Measurements from ENCODE around the gene LARGE1. TPM values are rescaled to one million over a fixed set of nuclear protein-coding genes. Genes with fewer than 3 reads are reported as not detected.

LARGE1 gene
- total RNA-seq, 1 experiment from 2014 or later, result 2.5 TPM

DNA sequence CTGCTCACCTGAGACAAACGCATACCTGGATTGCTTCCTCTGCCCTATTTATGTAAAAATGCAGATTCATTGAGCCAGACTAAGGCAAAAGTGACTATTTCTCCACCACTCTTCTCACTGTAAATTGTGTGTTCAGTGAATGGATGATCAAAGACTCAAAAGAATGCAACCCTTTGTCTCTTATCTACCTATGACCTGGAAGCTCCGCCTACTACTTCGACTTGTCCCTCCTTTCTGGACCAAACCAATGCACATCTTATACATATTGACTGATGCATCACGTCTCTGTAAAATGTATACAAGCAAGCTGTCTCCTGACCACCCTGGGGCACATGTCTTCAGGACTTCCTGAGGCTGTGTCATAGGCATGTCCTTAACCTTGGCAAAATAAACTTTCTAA is 444.1 kb downstream of the LARGE1 start:
- no TSS peak for BruUV-seq (replicated peaks)
- Histone ChIP-seq H3K27ac (ENCODE audit: low read length) (no peak overlapping the region), H3K27me3 (ENCODE audit: control insufficient read depth, insufficient read depth, low read length) (no peaks in the 10 kb centered on the region), H3K36me3 (ENCODE audit: control insufficient read depth, insufficient read depth, low read length) (no peaks in the 10 kb centered on the region), H3K4me1 (ENCODE audit: control insufficient read depth, insufficient read depth, low read length) (no peaks in the 10 kb centered on the region), H3K9me3 (ENCODE audit: control insufficient read depth, insufficient read depth, low read depth, low read length) (no peaks in the 10 kb centered on the region), H3K4me3 (ENCODE audit: low read depth in 2 of 2, low read length in 2 of 2) (no peak overlapping the region)
- in situ Hi-C loops (cut with HindIII; ENCODE audit: low pct_unique_long_range_greater_than_20kb, low sequenced_read_pairs), result no loop called here
- TF ChIP-seq, protein P1, sequence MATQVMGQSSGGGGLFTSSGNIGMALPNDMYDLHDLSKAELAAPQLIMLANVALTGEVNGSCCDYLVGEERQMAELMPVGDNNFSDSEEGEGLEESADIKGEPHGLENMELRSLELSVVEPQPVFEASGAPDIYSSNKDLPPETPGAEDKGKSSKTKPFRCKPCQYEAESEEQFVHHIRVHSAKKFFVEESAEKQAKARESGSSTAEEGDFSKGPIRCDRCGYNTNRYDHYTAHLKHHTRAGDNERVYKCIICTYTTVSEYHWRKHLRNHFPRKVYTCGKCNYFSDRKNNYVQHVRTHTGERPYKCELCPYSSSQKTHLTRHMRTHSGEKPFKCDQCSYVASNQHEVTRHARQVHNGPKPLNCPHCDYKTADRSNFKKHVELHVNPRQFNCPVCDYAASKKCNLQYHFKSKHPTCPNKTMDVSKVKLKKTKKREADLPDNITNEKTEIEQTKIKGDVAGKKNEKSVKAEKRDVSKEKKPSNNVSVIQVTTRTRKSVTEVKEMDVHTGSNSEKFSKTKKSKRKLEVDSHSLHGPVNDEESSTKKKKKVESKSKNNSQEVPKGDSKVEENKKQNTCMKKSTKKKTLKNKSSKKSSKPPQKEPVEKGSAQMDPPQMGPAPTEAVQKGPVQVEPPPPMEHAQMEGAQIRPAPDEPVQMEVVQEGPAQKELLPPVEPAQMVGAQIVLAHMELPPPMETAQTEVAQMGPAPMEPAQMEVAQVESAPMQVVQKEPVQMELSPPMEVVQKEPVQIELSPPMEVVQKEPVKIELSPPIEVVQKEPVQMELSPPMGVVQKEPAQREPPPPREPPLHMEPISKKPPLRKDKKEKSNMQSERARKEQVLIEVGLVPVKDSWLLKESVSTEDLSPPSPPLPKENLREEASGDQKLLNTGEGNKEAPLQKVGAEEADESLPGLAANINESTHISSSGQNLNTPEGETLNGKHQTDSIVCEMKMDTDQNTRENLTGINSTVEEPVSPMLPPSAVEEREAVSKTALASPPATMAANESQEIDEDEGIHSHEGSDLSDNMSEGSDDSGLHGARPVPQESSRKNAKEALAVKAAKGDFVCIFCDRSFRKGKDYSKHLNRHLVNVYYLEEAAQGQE (IDR thresholded peaks at IDR 0.05; ENCODE audit: insufficient read depth in 1 of 2, low read depth in 2 of 2, low read length in 1 of 2), result no peak
- TF ChIP-seq SIN3A (IDR thresholded peaks at IDR 0.05; ENCODE audit: borderline replicate concordance, insufficient read depth, low read depth, low read length), result no peak
- POLR2A ChIA-PET, result no interaction called here
- intact Hi-C loops (cut with micrococcal nuclease; ENCODE audit: unreplicated experiment), result no loop called here
- CTCF ChIA-PET, result interaction anchor here (0.9 kb wide), 1 partner anchor 8 kb away, joined by 4 read pairs; no protein-coding TSS in a partner anchor
- DNase-seq (ENCODE audit: low read depth, low spot score) (no peak), ATAC-seq (no peak)

DNA sequence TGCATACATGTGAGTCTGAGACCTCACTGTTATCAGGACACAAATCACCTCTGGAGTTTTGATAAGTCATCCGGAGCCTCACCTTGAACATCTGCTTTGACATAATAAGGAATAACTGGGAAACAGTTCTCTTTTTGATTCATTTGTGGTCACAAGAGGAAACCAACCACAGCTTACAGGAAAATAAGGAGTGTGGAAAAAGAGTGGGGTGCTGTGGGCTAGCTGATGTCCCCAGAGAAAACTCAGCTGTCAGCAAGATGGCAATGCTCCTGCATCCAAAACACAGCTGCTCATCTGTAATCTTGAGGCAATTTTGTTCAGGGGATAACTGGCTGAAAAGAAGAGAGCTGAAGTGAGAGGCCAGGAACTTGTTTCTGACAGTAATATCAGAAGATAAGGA is 445.7 kb downstream of the LARGE1 start:
- in situ Hi-C loops (cut with HindIII; ENCODE audit: low pct_unique_long_range_greater_than_20kb, low sequenced_read_pairs), result no loop called here
- CTCF ChIA-PET, result no interaction called here
- DNase-seq (ENCODE audit: low read depth, low spot score), result no peak

More for the DNA sequence above, 445.7 kb downstream of the LARGE1 start:
- H3K36me3 ChIP-seq (ENCODE audit: control insufficient read depth, insufficient read depth, low read length), result no peaks in the 10 kb centered on the region
- no peaks in the 10 kb centered on the region for H3K4me1 ChIP-seq (ENCODE audit: control insufficient read depth, insufficient read depth, low read length)
- no peak overlapping the region for H3K4me3 ChIP-seq (ENCODE audit: low read depth in 2 of 2, low read length in 2 of 2)
- no TSS peak for BruUV-seq (replicated peaks)
- ATAC-seq, result no peak
- no peaks in the 10 kb centered on the region for H3K9me3 ChIP-seq (ENCODE audit: control insufficient read depth, insufficient read depth, low read depth, low read length)
- H3K27me3 ChIP-seq (ENCODE audit: control insufficient read depth, insufficient read depth, low read length), result no peaks in the 10 kb centered on the region
- H3K27ac ChIP-seq (ENCODE audit: low read length), result no peak overlapping the region
- TF ChIP-seq POLR2AphosphoS5 (IDR thresholded peaks at IDR 0.05; ENCODE audit: low read depth, low read length) (no peak), TCF7L2 (IDR thresholded peaks at IDR 0.05; ENCODE audit: low read depth, low read length) (no peak)
- TF ChIP-seq, protein P1 (IDR thresholded peaks at IDR 0.05; ENCODE audit: insufficient read depth in 1 of 2, low read depth in 2 of 2, low read length in 1 of 2), result no peak
- intact Hi-C loops (cut with micrococcal nuclease; ENCODE audit: unreplicated experiment), result no loop called here
- POLR2A ChIA-PET, result no interaction called here

Measured in Panc1 (cell line).